GM18519 (cell line): ENCODE data around the gene FBXL17.

Experiments used
- ATAC-seq: cut with Tn5 transposase; IDR thresholded peaks from one replicate; pipeline ENCODE4 v1.9.1; 2021; ENCODE audit warnings: mild to moderate bottlenecking, moderate library complexity; ENCODE audit not compliant: unreplicated experiment, low FRiP score

FBXL17 gene

GRCh38 chr5:107933326-107933725, 448.6 kb downstream of the FBXL17 start:
- no peak for ATAC-seq

- no peak for ATAC-seq
These were observed 451.0 kb downstream of the FBXL17 start for GRCh38 chr5:107930891-107931290.

GRCh38 chr5:107930092-107930491, 451.8 kb downstream of the FBXL17 start:
- ATAC-seq: no peak

GRCh38 chr5:107929080-107929479, 452.8 kb downstream of the FBXL17 start:
- no peak for ATAC-seq

- no peak for ATAC-seq
These were observed 455.8 kb downstream of the FBXL17 start for GRCh38 chr5:107926121-107926520.

- ATAC-seq: no peak
These were observed 456.7 kb downstream of the FBXL17 start for GRCh38 chr5:107925200-107925599.

- no peak for ATAC-seq
These were observed 461.9 kb downstream of the FBXL17 start for GRCh38 chr5:107919969-107920368.

- no peak for ATAC-seq
These were observed 462.5 kb downstream of the FBXL17 start for GRCh38 chr5:107919361-107919760.

GRCh38 chr5:107917983-107918382, 463.9 kb downstream of the FBXL17 start:
- no peak for ATAC-seq

GRCh38 chr5:107916731-107917725, 464.9 kb downstream of the FBXL17 start:
- no peak for ATAC-seq

GRCh38 chr5:107915176-107915812, 466.6 kb downstream of the FBXL17 start:
- ATAC-seq: no peak

- no peak for ATAC-seq
These were observed 468.4 kb downstream of the FBXL17 start for GRCh38 chr5:107913494-107913893.

GRCh38 chr5:107900721-107901120, 481.2 kb downstream of the FBXL17 start:
- ATAC-seq: no peak

GRCh38 chr5:107894361-107894760, 487.5 kb downstream of the FBXL17 start:
- no peak for ATAC-seq

GRCh38 chr5:107893642-107894041, 488.3 kb downstream of the FBXL17 start:
- no peak for ATAC-seq

- no peak for ATAC-seq
These were observed 492.5 kb downstream of the FBXL17 start for GRCh38 chr5:107889387-107889786.

- no peak for ATAC-seq
These were observed 493.4 kb downstream of the FBXL17 start for GRCh38 chr5:107888541-107888940.

- ATAC-seq: no peak
These were observed 494.5 kb downstream of the FBXL17 start for GRCh38 chr5:107887166-107887943.

- ATAC-seq: no peak
These were observed 496.3 kb downstream of the FBXL17 start for GRCh38 chr5:107885601-107886000.

GRCh38 chr5:107884871-107885270, 497.0 kb downstream of the FBXL17 start:
- ATAC-seq: no peak

- ATAC-seq: no peak
These were observed 503.2 kb downstream of the FBXL17 start for GRCh38 chr5:107878661-107879060.
